ENCODE results near the gene GRIP1. TPM values are rescaled to one million over a fixed set of nuclear protein-coding genes. Genes with fewer than 3 reads are reported as not detected.

GRIP1 gene
- total and polyA plus RNA-seq, 2 donors (not counting 3 experiments of a cell fraction or from before 2014, with no cell fraction given) = 0.04 to 0.69 TPM

- Histone ChIP-seq H3K9ac (replicated peaks; ENCODE audit: extremely low read depth, insufficient read depth, low read length) (no peak overlapping the region), H3K4me1 (ENCODE audit: control insufficient read depth, extremely low read depth, insufficient read depth, low read length) (no peaks in the 10 kb centered on the region), H3K4me3 (replicated peaks in 1 of 3; ENCODE audit: insufficient read depth in 1 of 3, low read depth in 1 of 3, low read length in 3 of 3) (no peak overlapping the region), H3K27me3 (ENCODE audit: control insufficient read depth in 2 of 2, insufficient read depth in 2 of 2, low read length in 2 of 2) (no peaks in the 10 kb centered on the region), H3K4me2 (ENCODE audit: insufficient read depth, low read length) (no peak overlapping the region), H3K36me3 (ENCODE audit: control insufficient read depth in 2 of 2, extremely low read depth in 1 of 2, insufficient read depth in 2 of 2, low read length in 2 of 2) (peaks cover 0 to 3% of the 10 kb centered on the region in 2 experiments), H3K9me3 (replicated peaks; ENCODE audit: control insufficient read depth, insufficient read depth, low read length) (no peaks in the 10 kb centered on the region), H3K9me1 (replicated peaks; ENCODE audit: control insufficient read depth, extremely low read depth, insufficient read depth, low read length) (no peaks in the 10 kb centered on the region), H3K27ac (ENCODE audit: insufficient read depth, low read depth, low read length) (no peak overlapping the region), H2AFZ (ENCODE audit: low read depth, low read length) (no peak overlapping the region), H4K20me1 (replicated peaks; ENCODE audit: control insufficient read depth, extremely low read depth, insufficient read depth, low read length) (no peaks in the 10 kb centered on the region), H3K79me2 (ENCODE audit: control insufficient read depth, insufficient read depth, low read length) (no peaks in the 10 kb centered on the region)
- DNase-seq (ENCODE audit: low read depth, low spot score) (no peak), FAIRE-seq (no peak)
- TF ChIP-seq, protein P1, sequence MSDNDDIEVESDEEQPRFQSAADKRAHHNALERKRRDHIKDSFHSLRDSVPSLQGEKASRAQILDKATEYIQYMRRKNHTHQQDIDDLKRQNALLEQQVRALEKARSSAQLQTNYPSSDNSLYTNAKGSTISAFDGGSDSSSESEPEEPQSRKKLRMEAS (IDR thresholded peaks at IDR 0.05; ENCODE audit: insufficient read depth, insufficient read length) = no peak
- no peak for TF ChIP-seq GATA2 (IDR thresholded peaks at IDR 0.05; ENCODE audit: insufficient read depth, insufficient read length, low read depth, low read length)
- no peak for TF ChIP-seq POLR2A (IDR thresholded peaks at IDR 0.05; ENCODE audit: low read depth, low read length)
- no peak for TF ChIP-seq FOS (IDR thresholded peaks at IDR 0.05; ENCODE audit: borderline replicate concordance, insufficient read depth, low read length)
- no peak for TF ChIP-seq CTCF (IDR thresholded peaks at IDR 0.05; ENCODE audit: extremely low read depth in 1 of 2, insufficient read depth in 1 of 2, low read depth in 1 of 2, low read length in 2 of 2)
- TF ChIP-seq POLR2AphosphoS5 (IDR thresholded peaks at IDR 0.05; ENCODE audit: insufficient read depth, low read depth, low read length) = no peak
- TF ChIP-seq MYC (IDR thresholded peaks at IDR 0.05; ENCODE audit: low read depth, low read length) = no peak
- no peak for TF ChIP-seq EZH2 (IDR thresholded peaks at IDR 0.05; ENCODE audit: borderline replicate concordance, low read depth, low read length, severe bottlenecking)
- TF ChIP-seq JUN (IDR thresholded peaks at IDR 0.05; ENCODE audit: borderline replicate concordance, insufficient read depth, insufficient read length, low read depth) = no peak
- dilution Hi-C loops (cut with MboI; ENCODE audit: extremely low pct_ligation_motif_present, low sequenced_read_pairs) (no loop called here), intact Hi-C loops (cut with micrococcal nuclease) (no loop called here)
- CTCF ChIA-PET = no interaction called here
- no TSS peak for BruUV-seq (replicated peaks)
- POLR2A ChIA-PET = no interaction called here
Measured at GRCh38 chr12:66309606-66310005, 369.3 kb downstream of the GRIP1 start.

All from endothelial cell of umbilical vein (primary cell).